H1 (cell line): ENCODE measurements around the gene CPSF4. TPM values are rescaled to one million over a fixed set of nuclear protein-coding genes. Genes with fewer than 3 reads are reported as not detected.
A peak's percentile ranks its signal among the peaks of the same experiment; 100 is the strongest.

ENCODE experiments used
- CTCF ChIA-PET: fragments of 300-600 bp; sonication (Branson Sonifier 250); formaldehyde crosslinking; loops from one replicate; lab custom pipeline; 2021; ENCODE audit not compliant: partially characterized antibody; lab: Charles Lee
- POLR2A ChIA-PET: fragments of 300-600 bp; sonication (Branson Sonifier 250); formaldehyde crosslinking; loops from one replicate; lab custom pipeline; 2021; ENCODE audit warnings: inconsistent platforms; ENCODE audit not compliant: partially characterized antibody; lab: Charles Lee
- DNase-seq, 2 experiments: peaks; one replicate each; pipeline versions ENCODE4 v3.0.0 to v3.0.0-alpha.2; 2010 to 2022; ENCODE audit warnings: low spot score in 2 of 2, low read depth in 1 of 2, mixed read lengths in 1 of 2
- FAIRE-seq: peaks from 2 replicates; lab custom pipeline; 2011; peaks lifted over from hg19 to GRCh38; lab: Jason Lieb, UNC
- H2AFZ ChIP-seq: 2 replicates; pipeline ENCODE4 v1.8.1; 2012; ENCODE audit warnings: low read length, inconsistent platforms
- H2AK5ac ChIP-seq: 2 replicates; pipeline ENCODE4 v1.6.1; 2013; ENCODE audit warnings: low read depth, low read length
- H2BK120ac ChIP-seq: replicated peaks from 2 replicates; pipeline ENCODE3; 2013; ENCODE audit warnings: low read depth, low read length, inconsistent platforms
- H2BK12ac ChIP-seq: 2 replicates; pipeline ENCODE4 v1.6.1; 2013; ENCODE audit warnings: low read depth, low read length
- H2BK15ac ChIP-seq: 2 replicates; pipeline ENCODE4 v1.6.1; 2013; ENCODE audit warnings: low read length
- H2BK20ac ChIP-seq: 2 replicates; pipeline ENCODE4 v1.6.1; 2013; ENCODE audit warnings: low read length
- H2BK5ac ChIP-seq: 2 replicates; pipeline ENCODE4 v1.6.1; 2013; ENCODE audit warnings: low read depth, low read length
- H3K14ac ChIP-seq: 2 replicates; pipeline ENCODE4 v1.6.1; 2013; ENCODE audit warnings: inconsistent platforms; ENCODE audit not compliant: insufficient read length
- H3K18ac ChIP-seq: 2 replicates; pipeline ENCODE4 v1.6.1; 2013; ENCODE audit warnings: low read length; ENCODE audit errors: extremely low read depth
- H3K23ac ChIP-seq: 2 replicates; pipeline ENCODE4 v1.6.1; 2013; ENCODE audit warnings: inconsistent platforms; ENCODE audit not compliant: insufficient read length
- H3K23me2 ChIP-seq: 2 replicates; pipeline ENCODE4 v1.6.1; 2013; ENCODE audit warnings: low read depth, low read length
- H3K27ac ChIP-seq: 2 replicates; pipeline ENCODE4 v1.6.1; 2011; ENCODE audit warnings: low read depth, low read length, inconsistent platforms
- H3K27me3 ChIP-seq, 4 experiments: replicated peaks in 1 of 4; 1 replicate in 1 of 4; 2 replicates in 3 of 4; pipeline versions ENCODE4 v1.6.1 to v1.8.1; 2011 to 2013; ENCODE audit warnings: low read length in 3 of 4, mild to moderate bottlenecking in 3 of 4, inconsistent platforms in 2 of 4, mixed read lengths in 2 of 4, moderate library complexity in 1 of 4; ENCODE audit not compliant: control insufficient read depth in 3 of 4, insufficient read depth in 3 of 4; ENCODE audit errors: extremely low read depth in 1 of 4
- H3K36me3 ChIP-seq, 4 experiments: 2 replicates each; pipeline versions ENCODE4 v1.6.1 to v1.8.1; 2011 to 2013; ENCODE audit warnings: mild to moderate bottlenecking in 4 of 4, low read length in 3 of 4, moderate library complexity in 2 of 4, control low read depth in 1 of 4, inconsistent platforms in 1 of 4; ENCODE audit not compliant: insufficient read depth in 4 of 4, control insufficient read depth in 2 of 4
- H3K4ac ChIP-seq: replicated peaks from 2 replicates; pipeline ENCODE3; 2013; ENCODE audit warnings: low read length, low read depth, mixed read lengths, inconsistent platforms; ENCODE audit not compliant: insufficient read length
- H3K4me1 ChIP-seq, 4 experiments: replicated peaks in 1 of 4; 1 replicate in 1 of 4; 2 replicates in 3 of 4; pipeline versions ENCODE4 v1.6.1 to v1.8.1; 2011 to 2013; ENCODE audit warnings: low read length in 3 of 4, inconsistent platforms in 2 of 4, mixed read lengths in 1 of 4; ENCODE audit not compliant: insufficient read depth in 4 of 4, control insufficient read depth in 3 of 4
- H3K4me2 ChIP-seq, 2 experiments: 2 replicates each; pipeline versions ENCODE4 v1.6.1 to v1.8.1; 2011 to 2013; ENCODE audit warnings: low read depth in 2 of 2, low read length in 2 of 2, control low read depth in 1 of 2, inconsistent platforms in 1 of 2, mild to moderate bottlenecking in 1 of 2; ENCODE audit not compliant: insufficient read depth in 1 of 2
- H3K4me3 ChIP-seq, 4 experiments: fragments of 200-600, 300-600 bp in 1 of 4; sonication (generic), shearing (Covaris generic), sonication (Bioruptor Twin) in 1 of 4; 2 replicates each; pipeline versions ENCODE4 v1.5.1 to v1.8.1; 2011 to 2016; ENCODE audit warnings: low read length in 4 of 4, low read depth in 3 of 4, control low read depth in 2 of 4, inconsistent platforms in 2 of 4, mild to moderate bottlenecking in 2 of 4, mixed read lengths in 1 of 4, moderate library complexity in 1 of 4; ENCODE audit not compliant: insufficient read depth in 2 of 4; ENCODE audit errors: extremely low read depth in 1 of 4
- H3K56ac ChIP-seq: replicated peaks from 2 replicates; pipeline ENCODE3; 2013; ENCODE audit warnings: low read depth, mild to moderate bottlenecking, mixed read lengths, low read length, inconsistent platforms; ENCODE audit not compliant: insufficient read length
- H3K79me1 ChIP-seq: 2 replicates; pipeline ENCODE4 v1.6.1; 2013; ENCODE audit warnings: low read depth, low read length, control low read depth
- H3K79me2 ChIP-seq, 2 experiments: 2 replicates each; pipeline versions ENCODE4 v1.6.1 to v1.8.1; 2012 to 2013; ENCODE audit warnings: low read length in 2 of 2, mild to moderate bottlenecking in 2 of 2, inconsistent platforms in 1 of 2; ENCODE audit not compliant: insufficient read depth in 2 of 2, control insufficient read depth in 1 of 2
- H3K9ac ChIP-seq, 4 experiments: replicated peaks in 1 of 4; 1 replicate in 1 of 4; 2 replicates in 3 of 4; pipeline versions ENCODE4 v1.6.1 to v1.8.1; 2011 to 2013; ENCODE audit warnings: low read depth in 3 of 4, low read length in 3 of 4, control low read depth in 2 of 4, mild to moderate bottlenecking in 2 of 4, moderate library complexity in 2 of 4, inconsistent platforms in 1 of 4; ENCODE audit errors: extremely low read depth in 1 of 4
- H3K9me3 ChIP-seq, 2 experiments: 2 replicates each; pipeline versions ENCODE4 v1.6.1 to v1.8.1; 2012 to 2013; ENCODE audit warnings: mild to moderate bottlenecking in 2 of 2, moderate library complexity in 2 of 2, control low read depth in 1 of 2, inconsistent platforms in 1 of 2, low read depth in 1 of 2, low read length in 1 of 2, mixed read lengths in 1 of 2; ENCODE audit not compliant: insufficient read depth in 2 of 2
- H4K20me1 ChIP-seq, 2 experiments: replicated peaks in 1 of 2; 2 replicates each; pipeline versions ENCODE3 to v1.8.1; 2011 to 2013; ENCODE audit warnings: inconsistent platforms in 2 of 2, low read length in 2 of 2, mild to moderate bottlenecking in 1 of 2; ENCODE audit not compliant: insufficient read depth in 2 of 2, control insufficient read depth in 1 of 2
- H4K5ac ChIP-seq: 2 replicates; pipeline ENCODE4 v1.6.1; 2013; ENCODE audit warnings: low read length, low read depth, mixed read lengths, inconsistent platforms; ENCODE audit not compliant: insufficient read length
- H4K8ac ChIP-seq: 2 replicates; pipeline ENCODE4 v1.8.0; 2013; ENCODE audit warnings: mild to moderate bottlenecking, moderate library complexity, low read length, inconsistent platforms; ENCODE audit not compliant: insufficient read depth; ENCODE audit errors: extremely low read depth
- H4K91ac ChIP-seq: replicated peaks from 2 replicates; pipeline ENCODE3; 2013; ENCODE audit warnings: low read length, mixed read lengths, inconsistent platforms; ENCODE audit not compliant: insufficient read length
- CEBPB ChIP-seq: IDR thresholded peaks from 2 replicates; pipeline ENCODE4 v1.6.1; 2012; ENCODE audit warnings: low read depth, low read length
- CHD1 ChIP-seq: IDR thresholded peaks from 2 replicates; pipeline ENCODE4 v1.6.1; 2012; ENCODE audit warnings: low read depth, low read length, improper control_type of control experiment
- KDM4A ChIP-seq: IDR thresholded peaks from one replicate; pipeline ENCODE4 v1.7.1; 2012; ENCODE audit warnings: low read depth, mild to moderate bottlenecking, moderate library complexity, low read length, inconsistent platforms; ENCODE audit not compliant: severe bottlenecking
- NRF1 ChIP-seq: IDR thresholded peaks from 2 replicates; pipeline ENCODE4 v1.6.1; 2011; ENCODE audit warnings: mild to moderate bottlenecking, low read depth, low read length, improper control_type of control experiment
- POU5F1 ChIP-seq: IDR thresholded peaks from 2 replicates; pipeline ENCODE4 v1.6.1; 2011; ENCODE audit warnings: low read depth, mild to moderate bottlenecking, low read length, moderate library complexity
- SIN3A ChIP-seq, 2 experiments: IDR thresholded peaks in 1 of 2; conservative IDR thresholded peaks in 1 of 2; 2 replicates each; pipeline ENCODE4 v1.6.1; 2011 to 2012; ENCODE audit warnings: low read length in 2 of 2, improper control_type of control experiment in 1 of 2, low read depth in 1 of 2, mild to moderate bottlenecking in 1 of 2
- SIRT6 ChIP-seq: IDR thresholded peaks from one replicate; pipeline ENCODE4 v1.7.1; 2012; ENCODE audit warnings: low read length, inconsistent platforms
- SP4 ChIP-seq: IDR thresholded peaks from 2 replicates; pipeline ENCODE4 v1.6.1; 2012; ENCODE audit warnings: low read length, inconsistent platforms
- SUZ12 ChIP-seq: fragments of 200-600 bp; sonication (generic); IDR thresholded peaks from 2 replicates; pipeline ENCODE4 v1.6.1; 2012; ENCODE audit warnings: mild to moderate bottlenecking, inconsistent platforms, low read length, moderate library complexity, mixed read lengths
- YY1 ChIP-seq: IDR thresholded peaks from 2 replicates; pipeline ENCODE4 v1.6.1; 2011; ENCODE audit warnings: low read depth, mild to moderate bottlenecking, low read length
- WGBS, 2 experiments: shearing (Covaris generic) in 1 of 2; methylation state at CpG; one replicate each; pipeline versions ENCODE4 v1.1.6 to v1.1.7; 2013 to 2015; ENCODE audit warnings: low lambda C conversion rate in 2 of 2, mixed read lengths in 2 of 2, inconsistent platforms in 1 of 2, low coverage in 1 of 2, missing lambda C conversion rate in 1 of 2; ENCODE audit not compliant: insufficient replicate concordance in 2 of 2, insufficient coverage in 1 of 2, insufficient read length in 1 of 2; ENCODE audit errors: extremely low coverage in 1 of 2, missing lambda C conversion rate in 1 of 2; 5-methylcytosine and 5-hydroxymethylcytosine counted together
- polyA plus RNA-seq, 7 experiments: library from polyadenylated mRNA; depleted of rRNA in 3 of 7; stranded (reverse) in 5 of 7; unstranded in 2 of 7; fragments of >200 nt in 5 of 7; fragments of 200-250 nt in 2 of 7; gene quantifications; 1 replicate in 5 of 7; 2 replicates in 1 of 7; 4 replicates in 1 of 7; pipeline versions ENCODE4 v1.2.1 to v1.2.3, GENCODE V29; 2011 to 2013; ENCODE audit warnings: missing spikeins in 2 of 7, mixed read lengths in 2 of 7
- total RNA-seq: library from RNA; stranded (reverse); fragmentation: NEBNext Ultra II Directional; extraction: Animal tissue kit (Norgen Biotek cat#: 25700); gene quantifications from 2 replicates; pipeline ENCODE4 v1.2.1, GENCODE V29; 2021

The CPSF4 gene
- total and polyA plus RNA-seq, 2 of the 8 experiments (the other 6 are each of a cell fraction or from before 2014, with no cell fraction given), result 77.5 to 103 TPM

DNA sequence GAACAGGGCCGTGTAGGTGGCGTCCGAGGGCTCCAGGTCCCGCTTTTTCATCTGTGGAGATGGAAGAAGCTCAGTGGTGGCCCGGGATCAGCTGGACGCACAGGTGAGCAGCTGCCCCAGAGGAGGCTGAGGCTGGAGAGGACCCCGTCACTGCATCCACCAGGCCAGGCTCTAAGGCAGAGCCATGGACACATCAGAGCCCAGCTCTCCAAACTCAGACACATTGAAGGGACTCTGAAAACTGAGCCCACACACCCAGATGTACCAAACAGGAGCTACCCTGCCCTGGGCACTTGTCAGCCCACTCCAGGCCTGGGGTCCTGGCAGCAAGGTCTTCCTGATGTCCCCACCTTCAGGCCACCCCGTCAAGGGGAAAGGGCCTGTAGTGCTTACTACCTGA, 9.0 kb upstream of the CPSF4 start:
- FAIRE-seq, result no peak
- Histone ChIP-seq H2BK12ac (no peak overlapping the region), H3K23ac (no peak overlapping the region), H3K4me1 (no peaks in the 10 kb centered on the region), H4K8ac (0 out of 2 replicates have a peak overlapping the region, but pooled peaks have one; percentile 46), H4K20me1 (peaks cover 0 to 7% of the 10 kb centered on the region in 2 experiments), H2BK20ac (no peak overlapping the region), H4K91ac (no peak overlapping the region), H2AFZ (no peak overlapping the region), H2BK120ac (no peak overlapping the region), H2BK15ac (no peak overlapping the region), H3K27me3 (no peaks in the 10 kb centered on the region), H3K14ac (no peak overlapping the region), H3K4me2 (no peak overlapping the region), H3K79me2 (no peaks in the 10 kb centered on the region), H3K4ac (no peak overlapping the region), H3K56ac (no peak overlapping the region), H3K18ac (no peak overlapping the region), H3K4me3 (no peak overlapping the region), H2AK5ac (no peak overlapping the region), H3K27ac (no peak overlapping the region), H3K36me3 (peaks cover 19 to 67% (median 50%) of the 10 kb centered on the region in 4 experiments), H3K79me1 (no peaks in the 10 kb centered on the region; the same call in 1 of the 2 replicates), H3K23me2 (no peaks in the 10 kb centered on the region), H3K9me3 (no peaks in the 10 kb centered on the region; a peak in 1 of 4 replicates), H4K5ac (no peak overlapping the region), H2BK5ac (no peak overlapping the region), H3K9ac (no peak overlapping the region)
- CTCF ChIA-PET, result interaction anchor here (0.6 to 1.1 kb wide), 4 partner anchors 18 to 483 kb away, joined by 3 to 4 read pairs (median 3); no protein-coding TSS in a partner anchor
- no peak for DNase-seq
- POLR2A ChIA-PET, result interaction anchor here (0.6 to 3.5 kb wide), 15 partner anchors 9 to 70 kb away, joined by 3 to 18 read pairs (median 4); partner anchors contain the start of genes BUD31, CPSF4, PDAP1 and PTCD1
- TF ChIP-seq KDM4A (no peak), NRF1 (no peak), SP4 (no peak), SIN3A (conservative IDR thresholded peaks at IDR 0.05 in 1 of 2, IDR thresholded peaks at IDR 0.05 in 1 of 2; ENCODE audit: low read depth in 1 of 2, low read length in 2 of 2) (no peak), SUZ12 (no peak), POU5F1 (no peak), CHD1 (no peak), SIRT6 (no peak), CEBPB (no peak), YY1 (no peak)
- WGBS, 2 experiments, result 90% methylated on average over 8 of the region's 8 CpGs; no CpG with 5 or more reads in 1 of the 2 experiments
